Measurements from ENCODE around the gene PROSER2.

DNA sequence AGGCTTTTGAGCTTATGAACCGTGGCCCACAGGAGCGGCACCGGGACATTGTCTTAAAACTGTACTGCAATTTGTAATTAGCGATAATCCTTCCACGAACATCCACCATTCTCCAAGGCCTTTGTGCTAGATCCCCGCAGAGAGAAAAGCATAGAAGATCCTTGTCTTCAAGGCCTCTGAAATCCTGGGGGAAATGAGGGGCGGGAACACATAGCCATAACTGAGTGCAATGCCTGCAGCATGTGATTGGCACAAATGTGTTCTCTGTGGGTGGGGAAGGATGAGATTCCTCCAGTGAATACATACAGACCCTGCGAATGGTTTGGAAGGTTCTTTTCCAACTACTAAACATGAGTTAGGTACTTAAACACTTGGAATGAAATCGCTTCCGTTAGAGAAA lies 25.9 kb upstream of the PROSER2 start:
- TF ChIP-seq, protein P1, sequence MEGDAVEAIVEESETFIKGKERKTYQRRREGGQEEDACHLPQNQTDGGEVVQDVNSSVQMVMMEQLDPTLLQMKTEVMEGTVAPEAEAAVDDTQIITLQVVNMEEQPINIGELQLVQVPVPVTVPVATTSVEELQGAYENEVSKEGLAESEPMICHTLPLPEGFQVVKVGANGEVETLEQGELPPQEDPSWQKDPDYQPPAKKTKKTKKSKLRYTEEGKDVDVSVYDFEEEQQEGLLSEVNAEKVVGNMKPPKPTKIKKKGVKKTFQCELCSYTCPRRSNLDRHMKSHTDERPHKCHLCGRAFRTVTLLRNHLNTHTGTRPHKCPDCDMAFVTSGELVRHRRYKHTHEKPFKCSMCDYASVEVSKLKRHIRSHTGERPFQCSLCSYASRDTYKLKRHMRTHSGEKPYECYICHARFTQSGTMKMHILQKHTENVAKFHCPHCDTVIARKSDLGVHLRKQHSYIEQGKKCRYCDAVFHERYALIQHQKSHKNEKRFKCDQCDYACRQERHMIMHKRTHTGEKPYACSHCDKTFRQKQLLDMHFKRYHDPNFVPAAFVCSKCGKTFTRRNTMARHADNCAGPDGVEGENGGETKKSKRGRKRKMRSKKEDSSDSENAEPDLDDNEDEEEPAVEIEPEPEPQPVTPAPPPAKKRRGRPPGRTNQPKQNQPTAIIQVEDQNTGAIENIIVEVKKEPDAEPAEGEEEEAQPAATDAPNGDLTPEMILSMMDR (IDR thresholded peaks at IDR 0.05) = no peak
- no peak for TF ChIP-seq POLR2A (IDR thresholded peaks at IDR 0.05)
- no peak for TF ChIP-seq EP300 (IDR thresholded peaks at IDR 0.05)

Data from ovary (tissue), 3 donors.